Endothelial cell (in vitro differentiated cells): Measurements from ENCODE around the gene TLR5. TPM values are rescaled to one million over a fixed set of nuclear protein-coding genes. Genes with fewer than 3 reads are reported as not detected.
A peak's percentile ranks its signal among the peaks of the same experiment; 100 is the strongest.

Experiments
- DNase-seq: peaks from one replicate; pipeline ENCODE4 v3.0.0; 2021; ENCODE audit warnings: low spot score
- H3K27ac Mint-ChIP-seq: one replicate; pipeline ENCODE4 v1.8.0; 2021; ENCODE audit warnings: mixed read lengths, inconsistent platforms; ENCODE audit not compliant: unreplicated experiment
- H3K27me3 Mint-ChIP-seq: one replicate; pipeline ENCODE4 v1.8.0; 2021; ENCODE audit warnings: mild to moderate bottlenecking, moderate library complexity, mixed read lengths, inconsistent platforms; ENCODE audit not compliant: unreplicated experiment
- H3K36me3 Mint-ChIP-seq: one replicate; pipeline ENCODE4 v1.8.0; 2021; ENCODE audit warnings: mild to moderate bottlenecking, low read depth, mixed read lengths, inconsistent platforms; ENCODE audit not compliant: unreplicated experiment
- H3K4me1 Mint-ChIP-seq: one replicate; pipeline ENCODE4 v1.8.0; 2021; ENCODE audit warnings: mild to moderate bottlenecking, mixed read lengths, inconsistent platforms; ENCODE audit not compliant: unreplicated experiment
- H3K4me3 Mint-ChIP-seq: one replicate; pipeline ENCODE4 v1.8.0; 2021; ENCODE audit warnings: mild to moderate bottlenecking, mixed read lengths, inconsistent platforms; ENCODE audit not compliant: unreplicated experiment
- H3K9me3 Mint-ChIP-seq: one replicate; pipeline ENCODE4 v1.8.0; 2021; ENCODE audit warnings: mixed read lengths, inconsistent platforms; ENCODE audit not compliant: unreplicated experiment
- CTCF ChIP-seq: fragments of 200-600 bp; sonication (generic); IDR thresholded peaks from one replicate; pipeline ENCODE4 v1.5.0; 2021; ENCODE audit warnings: antibody characterized with exemption; ENCODE audit not compliant: unreplicated experiment
- total RNA-seq: library from RNA; stranded (reverse); fragmentation: NEBNext Ultra II Directional; extraction: Animal tissue kit (Norgen Biotek cat#: 25700); gene quantifications from one replicate; pipeline ENCODE4 v1.2.1, GENCODE V29; 2021; ENCODE audit not compliant: unreplicated experiment

TLR5 gene
- total RNA-seq, 1 donor from 2014 or later: 0.77 TPM

GRCh38 chr1:223105568-223105967 is 37.5 kb downstream of the TLR5 start:
- Mint-ChIP-seq H3K36me3 (peaks cover 12% of the 10 kb centered on the region), H3K4me1 (peaks cover 52% of the 10 kb centered on the region), H3K9me3 (peaks cover 9% of the 10 kb centered on the region), H3K27me3 (peaks cover 3% of the 10 kb centered on the region), H3K27ac (no peak overlapping the region), H3K4me3 (no peak overlapping the region)
- DNase-seq: no peak
- TF ChIP-seq CTCF: no peak

GRCh38 chr1:223102797-223103533 is 40.1 kb downstream of the TLR5 start:
- TF ChIP-seq CTCF: no peak

GRCh38 chr1:223097713-223098112 is 45.3 kb downstream of the TLR5 start:
- TF ChIP-seq CTCF: no peak
- no peak overlapping the region for H3K4me3 Mint-ChIP-seq

More at GRCh38 chr1:223102797-223103533, 40.1 kb downstream of the TLR5 start:
- peaks cover 27% of the 10 kb centered on the region for H3K4me1 Mint-ChIP-seq
- peaks cover 15% of the 10 kb centered on the region for H3K9me3 Mint-ChIP-seq
- H3K36me3 Mint-ChIP-seq: peaks cover 26% of the 10 kb centered on the region
- peak; percentile 45 for DNase-seq
- peaks cover 2% of the 10 kb centered on the region for H3K27me3 Mint-ChIP-seq
- no peak overlapping the region for H3K4me3 Mint-ChIP-seq
- peak overlapping the region; percentile 70 for H3K27ac Mint-ChIP-seq

GRCh38 chr1:223095870-223096269 is 47.2 kb downstream of the TLR5 start:
- Mint-ChIP-seq H3K36me3 (peaks cover 15% of the 10 kb centered on the region), H3K27me3 (peaks cover 2% of the 10 kb centered on the region), H3K4me1 (no peaks in the 10 kb centered on the region), H3K9me3 (peaks cover 9% of the 10 kb centered on the region), H3K4me3 (no peak overlapping the region), H3K27ac (no peak overlapping the region)
- no peak for TF ChIP-seq CTCF
- DNase-seq: no peak

More at GRCh38 chr1:223097713-223098112, 45.3 kb downstream of the TLR5 start:
- Mint-ChIP-seq H3K36me3 (peaks cover 26% of the 10 kb centered on the region), H3K27me3 (peaks cover 2% of the 10 kb centered on the region), H3K4me1 (peaks cover 9% of the 10 kb centered on the region), H3K9me3 (peaks cover 15% of the 10 kb centered on the region), H3K27ac (no peak overlapping the region)
- no peak for DNase-seq

GRCh38 chr1:223091896-223092295 is 51.2 kb downstream of the TLR5 start:
- Mint-ChIP-seq H3K27me3 (peaks cover 4% of the 10 kb centered on the region), H3K27ac (no peak overlapping the region), H3K4me1 (peaks cover 6% of the 10 kb centered on the region), H3K4me3 (no peak overlapping the region), H3K9me3 (no peaks in the 10 kb centered on the region), H3K36me3 (no peaks in the 10 kb centered on the region)
- DNase-seq: no peak
- no peak for TF ChIP-seq CTCF
